Renal cortex interstitium (tissue), 11 donors: ENCODE data around the gene PNN. TPM values are rescaled to one million over a fixed set of nuclear protein-coding genes. Genes with fewer than 3 reads are reported as not detected.
"Not testable (repeated sequence)": the region's sequence is repeated elsewhere in the genome, so short reads cannot be mapped to it uniquely, and the experiment has no call there.

ENCODE experiments used
- DNase-seq, 11 donors: peaks; one replicate each; pipeline ENCODE4 v3.0.0-alpha.2; 2013; ENCODE audit warnings: low read depth in 9 of 11, low spot score in 4 of 11; ENCODE audit errors: extremely low read depth in 1 of 11
- polyA plus RNA-seq, 3 donors: library from polyadenylated mRNA; unstranded; fragments of 120-200 nt; gene quantifications; one replicate each; pipeline ENCODE4 v1.2.1, GENCODE V29; 2013; ENCODE audit not compliant: insufficient read length in 3 of 3

PNN gene
- polyA plus RNA-seq, 3 donors: 163 to 227 (median 199) TPM

- DNase-seq: no peak
Observed at GRCh38 chr14:39212034-39212433, 37.0 kb downstream of the PNN start.

GRCh38 chr14:39212693-39213092 lies 37.6 kb downstream of the PNN start:
- no peak for DNase-seq

- DNase-seq: no peak
Observed at GRCh38 chr14:39217214-39217879, 42.3 kb downstream of the PNN start.

- DNase-seq: no peak
Observed at GRCh38 chr14:39218171-39218769, 43.2 kb downstream of the PNN start.

- DNase-seq: no peak
Observed at GRCh38 chr14:39219075-39219499, 44.0 kb downstream of the PNN start.

GRCh38 chr14:39220473-39220872 lies 45.4 kb downstream of the PNN start:
- DNase-seq: not testable (repeated sequence)

GRCh38 chr14:39228044-39228443 lies 53.0 kb downstream of the PNN start:
- no peak for DNase-seq

- no peak for DNase-seq
Observed at GRCh38 chr14:39228509-39229221, 53.6 kb downstream of the PNN start.

- no peak for DNase-seq
Observed at GRCh38 chr14:39229222-39229543, 54.1 kb downstream of the PNN start.

- DNase-seq: no peak
Observed at GRCh38 chr14:39229601-39230110, 54.6 kb downstream of the PNN start.

- DNase-seq: no peak
Observed at GRCh38 chr14:39230416-39231035, 55.5 kb downstream of the PNN start.

- peak in 2 of 11 donors; percentile 3 to 5 for DNase-seq
Observed at GRCh38 chr14:39231751-39232553, 56.9 kb downstream of the PNN start.

Other genes starting within 250 kb of the PNN start
- 10 to 100 TPM; 67.4 to 71.0 (median 69.0) TPM for gene SEC23A, start 72.0 kb upstream of the PNN start, polyA plus RNA-seq
- gene GEMIN2, start 60.9 kb upstream of the PNN start, polyA plus RNA-seq: 10 to 100 TPM; 20.8 to 26.9 (median 24.3) TPM
- gene TRAPPC6B, start 4.9 kb upstream of the PNN start, polyA plus RNA-seq: 10 to 100 TPM; 29.9 to 32.8 (median 32.5) TPM
- 10 to 100 TPM; 63.0 to 82.0 (median 77.6) TPM for gene MIA2, start 58.7 kb downstream of the PNN start, polyA plus RNA-seq